K562 (cell line): Measurements from ENCODE around the gene TMEM126A. TPM values are rescaled to one million over a fixed set of nuclear protein-coding genes. Genes with fewer than 3 reads are reported as not detected.
A peak's percentile ranks its signal among the peaks of the same experiment; 100 is the strongest.

Experiments used
- ATAC-seq: fragments of 200-7000 bp; cut with Tn5 transposase; 3 replicates; pipeline ENCODE4 v1.9.1; 2020; ENCODE audit warnings: moderate library complexity
- BruUV-seq: library from RNA; stranded (reverse); fragments of 400-500 nt; replicated peaks from 2 replicates; lab custom pipeline; 2021; lab: Mats Ljungman, UMichigan
- CTCF ChIA-PET: fragments of 300-600 bp; formaldehyde crosslinking; extraction: SDS; loops from one replicate; lab custom pipeline; 2021; ENCODE audit warnings: low intra/inter-chr PET ratio; lab: Yijun Ruan, JAX
- POLR2A ChIA-PET: fragments of 300-600, 350-650 bp; sonication (Branson Sonifier 250); formaldehyde crosslinking; extraction: SDS; loops from one replicate; lab custom pipeline; 2021; ENCODE audit warnings: antibody characterized with exemption, inconsistent platforms; lab: Yijun Ruan, JAX
- DNase-seq, 4 experiments: peaks; one replicate each; pipeline versions ENCODE4 v3.0.0 to v3.0.0-alpha.2; 2011 to 2018; ENCODE audit warnings: low spot score in 3 of 4, mixed read lengths in 3 of 4; ENCODE audit errors: extremely low read depth in 1 of 4
- FAIRE-seq: peaks from 2 replicates; lab custom pipeline; 2011; peaks lifted over from hg19 to GRCh38; lab: Jason Lieb, UNC
- H2AFZ ChIP-seq: 2 replicates; pipeline ENCODE4 v1.6.0; 2011; ENCODE audit warnings: low read depth, low read length, control low read depth, inconsistent platforms
- H3K27ac ChIP-seq: fragments of 200-600 bp; 3 replicates; pipeline ENCODE4 v1.8.0; 2011; ENCODE audit warnings: low read depth, mild to moderate bottlenecking, control low read depth, inconsistent platforms, low read length, moderate library complexity, mixed read lengths; ENCODE audit errors: extremely low read depth
- H3K27me3 ChIP-seq, 2 experiments: fragments of 300-600 bp in 1 of 2; 2 replicates in 1 of 2; 3 replicates in 1 of 2; pipeline versions ENCODE4 v1.6.0 to v1.8.0; 2011; ENCODE audit warnings: inconsistent platforms in 2 of 2, low read length in 2 of 2, mild to moderate bottlenecking in 1 of 2, mixed read lengths in 1 of 2, moderate library complexity in 1 of 2; ENCODE audit not compliant: control insufficient read depth in 2 of 2, insufficient read depth in 2 of 2
- H3K36me3 ChIP-seq: fragments of 300-600 bp; 3 replicates; pipeline ENCODE4 v1.8.0; 2011; ENCODE audit warnings: mild to moderate bottlenecking, low read length, inconsistent platforms; ENCODE audit not compliant: control insufficient read depth, insufficient read depth
- H3K4me1 ChIP-seq, 2 experiments: fragments of 200-600 bp in 1 of 2; replicated peaks in 1 of 2; 2 replicates in 1 of 2; 3 replicates in 1 of 2; pipeline versions ENCODE4 v1.5.1 to v1.8.0; 2011; ENCODE audit warnings: inconsistent platforms in 2 of 2, low read length in 2 of 2, mild to moderate bottlenecking in 1 of 2, mixed read lengths in 1 of 2, moderate library complexity in 1 of 2; ENCODE audit not compliant: control insufficient read depth in 2 of 2, insufficient read depth in 2 of 2
- H3K4me2 ChIP-seq: 2 replicates; pipeline ENCODE4 v1.6.1; 2011; ENCODE audit warnings: low read length, control low read depth, inconsistent platforms, mixed read lengths; ENCODE audit not compliant: insufficient read depth
- H3K4me3 ChIP-seq: fragments of 200-600 bp; sonication (generic), shearing (Covaris generic); 2 replicates; pipeline ENCODE4 v1.5.1; 2016; ENCODE audit warnings: control low read depth, inconsistent platforms
- H3K79me2 ChIP-seq: fragments of 200-600 bp; 3 replicates; pipeline ENCODE4 v1.8.0; 2011; ENCODE audit warnings: low read length, inconsistent platforms; ENCODE audit not compliant: control insufficient read depth, insufficient read depth
- H3K9ac ChIP-seq, 2 experiments: 2 replicates each; pipeline versions ENCODE4 v1.6.0 to v1.6.1; 2011; ENCODE audit warnings: low read depth in 2 of 2, low read length in 2 of 2, control low read depth in 1 of 2, inconsistent platforms in 1 of 2, mild to moderate bottlenecking in 1 of 2, mixed read lengths in 1 of 2; ENCODE audit not compliant: insufficient read depth in 1 of 2
- H3K9me1 ChIP-seq: one replicate; pipeline ENCODE4 v1.6.0; 2011; ENCODE audit warnings: inconsistent platforms, mild to moderate bottlenecking, low read length, moderate library complexity; ENCODE audit not compliant: control insufficient read depth, insufficient read depth
- H3K9me3 ChIP-seq: replicated peaks from 2 replicates; pipeline ENCODE4 v1.5.1; 2011; ENCODE audit warnings: low read depth, low read length, inconsistent platforms; ENCODE audit not compliant: control insufficient read depth, insufficient read depth
- H4K20me1 ChIP-seq: replicated peaks from 2 replicates; pipeline ENCODE4 v1.6.1; 2011; ENCODE audit warnings: low read length, inconsistent platforms, mixed read lengths; ENCODE audit not compliant: control insufficient read depth, insufficient read depth
- CBFA2T3 ChIP-seq: fragments of 450-650 bp; IDR thresholded peaks from 2 replicates; pipeline ENCODE4 v1.6.1; 2017
- CHD4 ChIP-seq: fragments of 200-600 bp; sonication (generic); IDR thresholded peaks from 3 replicates; pipeline ENCODE4 v1.6.1; 2012; ENCODE audit warnings: low read depth, mild to moderate bottlenecking, mixed read lengths, low read length, inconsistent platforms; ENCODE audit not compliant: insufficient read depth, insufficient replicate concordance, poor library complexity, severe bottlenecking
- CTBP1 ChIP-seq: fragments of 450-650 bp; IDR thresholded peaks from 2 replicates; pipeline ENCODE4 v1.6.1; 2016; ENCODE audit warnings: borderline replicate concordance
- FOXJ2 ChIP-seq: fragments of 200-800 bp; sonication (Bioruptor generic); IDR thresholded peaks from 2 replicates; pipeline ENCODE4 v1.6.1; 2016; ENCODE audit warnings: missing genetic modification characterization, missing compliant biosample characterization
- KDM1A ChIP-seq, 2 experiments: fragments of 450-650 bp; IDR thresholded peaks; 2 replicates each; pipeline ENCODE4 v1.6.1; 2016; ENCODE audit warnings: mild to moderate bottlenecking in 2 of 2
- NFIC ChIP-seq: fragments of 450-650 bp; IDR thresholded peaks from 2 replicates; pipeline ENCODE4 v1.6.1; 2017; ENCODE audit warnings: mild to moderate bottlenecking, inconsistent platforms
- NFIX ChIP-seq: fragments of 250-450 bp; sonication (Bioruptor Pico); IDR thresholded peaks from 2 replicates; pipeline ENCODE4 v1.4.0; 2020; ENCODE audit warnings: low read depth, mild to moderate bottlenecking, moderate library complexity
- RCOR1 ChIP-seq, 2 experiments: IDR thresholded peaks; 2 replicates each; pipeline ENCODE4 v1.6.1; 2012; ENCODE audit warnings: low read depth in 2 of 2, low read length in 2 of 2, borderline replicate concordance in 1 of 2, improper control_type of control experiment in 1 of 2
- ZNF146 ChIP-seq: IDR thresholded peaks from one replicate; pipeline ENCODE4 v1.6.1; 2018; ENCODE audit warnings: missing compliant biosample characterization; ENCODE audit not compliant: unreplicated experiment
- WGBS: fragments of 100-300 bp; shearing (Covaris generic); methylation state at CpG from one replicate; pipeline ENCODE4 v1.1.6; 2016; ENCODE audit warnings: low coverage, mixed read lengths; ENCODE audit not compliant: insufficient coverage; ENCODE audit errors: missing lambda C conversion rate; 5-methylcytosine and 5-hydroxymethylcytosine counted together
- in situ Hi-C: fragments of 300-500 bp; cut with MboI; formaldehyde crosslinking; loops from 4 replicates; pipeline ENCODE4 v1.15.0; 2018; ENCODE audit warnings: inconsistent platforms, mixed read lengths
- intact Hi-C: fragments of 100-400 bp; cut with micrococcal nuclease; formaldehyde crosslinking; loops from 2 replicates; pipeline ENCODE4 v1.14.2; 2022
- polyA plus RNA-seq, 8 experiments: library from polyadenylated mRNA; depleted of rRNA in 4 of 8; stranded (reverse) in 5 of 8; unstranded in 3 of 8; fragments of >200 nt; fragmentation: Nextera tagmentation in 2 of 8; fragmentation: Illumina TruSeq in 1 of 8; extraction: Ambion mirVana in 2 of 8; extraction: Trizol in 1 of 8; gene quantifications; 2 replicates each; pipeline versions ENCODE4 v1.2.1 to v1.2.3, GENCODE V29; 2011 to 2014; ENCODE audit warnings: inconsistent platforms in 1 of 8, missing spikeins in 1 of 8
- total RNA-seq, 7 experiments: library from RNA; depleted of rRNA in 6 of 7; stranded (reverse); fragments of >200 nt in 6 of 7; fragmentation: Illumina TruSeq in 2 of 7; extraction: Trizol in 2 of 7; gene quantifications; 2 replicates each; pipeline versions ENCODE4 v1.2.1 to v1.2.3, GENCODE V29; 2011 to 2021; ENCODE audit warnings: low replicate concordance in 1 of 7
- TF ChIP-seq, protein P1 (sequence below): fragments of 250-450 bp; sonication (Bioruptor Pico); IDR thresholded peaks from 2 replicates; pipeline ENCODE4 v1.8.0; 2021; ENCODE audit warnings: moderate library complexity, mild to moderate bottlenecking, inconsistent platforms

The TMEM126A gene
- total and polyA plus RNA-seq, 9 of the 15 experiments (the other 6 are each of a cell fraction or from before 2014, with no cell fraction given) = 19.3 to 154 (median 56.3) TPM

GRCh38 chr11:85643191-85643614, 4.6 kb upstream of the TMEM126A start:
- ChIA-PET CTCF (no interaction called here), POLR2A (interaction anchor here (1.0 kb wide), 1 partner anchor 15 kb away, joined by 6 read pairs; the partner anchor contains the start of gene TMEM126B)
- Histone ChIP-seq H3K9me1 (no peaks in the 10 kb centered on the region), H3K9me3 (no peaks in the 10 kb centered on the region), H3K9ac (no peak overlapping the region), H3K79me2 (peaks cover 9% of the 10 kb centered on the region; the same call in 1 of the 3 replicates), H4K20me1 (no peaks in the 10 kb centered on the region), H2AFZ (no peak overlapping the region), H3K4me1 (no peaks in the 10 kb centered on the region; a peak in 1 of 5 replicates), H3K27ac (no peak overlapping the region), H3K4me3 (no peak overlapping the region)
- in situ Hi-C loops (no loop called here), intact Hi-C loops (no loop called here)
- 10% methylated on average over 2 of the region's 2 CpGs for WGBS
- BruUV-seq = no TSS peak
- TF ChIP-seq ZNF146 (CRISPR knock-in tag) = no peak
- peak; percentile 95 for TF ChIP-seq NFIC
- TF ChIP-seq CTBP1 = no peak
- TF ChIP-seq FOXJ2 (tag) = peak; percentile 60; the same call in 1 of the 2 replicates
- TF ChIP-seq CBFA2T3 = peak; percentile 36; the same call in 1 of the 2 replicates
- peak in 1 of 2 experiments; percentile 66; a peak in 2 of 4 replicates for TF ChIP-seq KDM1A (IDR thresholded peaks at IDR 0.05)
- TF ChIP-seq RCOR1 (IDR thresholded peaks at IDR 0.05; ENCODE audit: borderline replicate concordance in 1 of 2, low read depth in 2 of 2, low read length in 2 of 2) = peak in 1 of 2 experiments; percentile 21; a peak in 1 of 4 replicates
- peak; percentile 39; the same call in 1 of the 2 replicates for TF ChIP-seq NFIX (CRISPR knock-in tag)
- no peak for TF ChIP-seq CHD4
- TF ChIP-seq, protein P1, sequence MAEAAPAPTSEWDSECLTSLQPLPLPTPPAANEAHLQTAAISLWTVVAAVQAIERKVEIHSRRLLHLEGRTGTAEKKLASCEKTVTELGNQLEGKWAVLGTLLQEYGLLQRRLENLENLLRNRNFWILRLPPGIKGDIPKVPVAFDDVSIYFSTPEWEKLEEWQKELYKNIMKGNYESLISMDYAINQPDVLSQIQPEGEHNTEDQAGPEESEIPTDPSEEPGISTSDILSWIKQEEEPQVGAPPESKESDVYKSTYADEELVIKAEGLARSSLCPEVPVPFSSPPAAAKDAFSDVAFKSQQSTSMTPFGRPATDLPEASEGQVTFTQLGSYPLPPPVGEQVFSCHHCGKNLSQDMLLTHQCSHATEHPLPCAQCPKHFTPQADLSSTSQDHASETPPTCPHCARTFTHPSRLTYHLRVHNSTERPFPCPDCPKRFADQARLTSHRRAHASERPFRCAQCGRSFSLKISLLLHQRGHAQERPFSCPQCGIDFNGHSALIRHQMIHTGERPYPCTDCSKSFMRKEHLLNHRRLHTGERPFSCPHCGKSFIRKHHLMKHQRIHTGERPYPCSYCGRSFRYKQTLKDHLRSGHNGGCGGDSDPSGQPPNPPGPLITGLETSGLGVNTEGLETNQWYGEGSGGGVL (CRISPR knock-in tag) = no peak
- TF ChIP-seq, all 486 proteins: peak for 6
- H3K27me3 ChIP-seq = no peaks in the 10 kb centered on the region
- H3K4me2 ChIP-seq = no peak overlapping the region
- DNase-seq (peak in 1 of 4 experiments; percentile 36), ATAC-seq (no peak), FAIRE-seq (no peak)
- H3K36me3 ChIP-seq = peaks cover under 1% of the 10 kb centered on the region; the same call in 1 of the 3 replicates
